ENCODE measurements around the gene ARRDC4.

DNA sequence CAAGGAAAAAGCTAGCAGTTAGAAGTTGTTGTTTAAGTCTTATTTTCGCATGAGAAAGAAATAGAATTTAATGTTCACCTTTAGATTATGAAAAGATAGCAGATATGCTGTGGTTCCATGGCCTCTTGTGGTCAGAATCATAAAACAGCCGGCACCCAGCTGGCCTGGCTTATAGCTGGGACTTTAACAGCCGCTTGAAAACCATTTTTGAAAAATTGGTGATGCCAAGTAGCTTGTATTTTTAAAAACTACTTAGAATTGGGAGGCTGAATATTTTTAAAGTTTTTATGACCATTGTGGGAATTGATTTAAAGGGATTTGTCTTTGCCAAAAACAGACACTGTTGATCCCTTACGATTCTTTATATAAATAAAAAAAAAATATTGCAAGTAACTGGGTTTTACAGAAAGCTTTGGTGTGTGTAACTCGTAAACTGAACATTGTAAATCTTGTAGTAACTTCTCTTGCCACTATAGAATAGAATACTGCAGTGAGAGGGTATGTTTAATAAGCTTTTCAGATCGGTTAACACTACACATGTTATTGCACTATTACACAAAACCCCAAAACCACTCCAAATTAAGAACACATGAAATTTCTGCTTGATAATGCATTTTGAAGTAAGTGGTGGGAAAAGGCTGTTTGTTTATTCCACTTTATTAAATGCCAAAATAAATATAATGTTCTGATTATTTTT is 6.6 kb downstream of the ARRDC4 start:
- TF ChIP-seq, protein P1, sequence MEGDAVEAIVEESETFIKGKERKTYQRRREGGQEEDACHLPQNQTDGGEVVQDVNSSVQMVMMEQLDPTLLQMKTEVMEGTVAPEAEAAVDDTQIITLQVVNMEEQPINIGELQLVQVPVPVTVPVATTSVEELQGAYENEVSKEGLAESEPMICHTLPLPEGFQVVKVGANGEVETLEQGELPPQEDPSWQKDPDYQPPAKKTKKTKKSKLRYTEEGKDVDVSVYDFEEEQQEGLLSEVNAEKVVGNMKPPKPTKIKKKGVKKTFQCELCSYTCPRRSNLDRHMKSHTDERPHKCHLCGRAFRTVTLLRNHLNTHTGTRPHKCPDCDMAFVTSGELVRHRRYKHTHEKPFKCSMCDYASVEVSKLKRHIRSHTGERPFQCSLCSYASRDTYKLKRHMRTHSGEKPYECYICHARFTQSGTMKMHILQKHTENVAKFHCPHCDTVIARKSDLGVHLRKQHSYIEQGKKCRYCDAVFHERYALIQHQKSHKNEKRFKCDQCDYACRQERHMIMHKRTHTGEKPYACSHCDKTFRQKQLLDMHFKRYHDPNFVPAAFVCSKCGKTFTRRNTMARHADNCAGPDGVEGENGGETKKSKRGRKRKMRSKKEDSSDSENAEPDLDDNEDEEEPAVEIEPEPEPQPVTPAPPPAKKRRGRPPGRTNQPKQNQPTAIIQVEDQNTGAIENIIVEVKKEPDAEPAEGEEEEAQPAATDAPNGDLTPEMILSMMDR (IDR thresholded peaks at IDR 0.05), result no peak
- TF ChIP-seq POLR2A (IDR thresholded peaks at IDR 0.05), result no peak
